ENCODE measurements around the gene ETF1.

ETF1 gene

GRCh38 chr5:138580001-138580400 lies 37.0 kb upstream of the ETF1 start:
- TF ChIP-seq CTCF (IDR thresholded peaks at IDR 0.05; ENCODE audit: low read depth, low read length, missing control alignments): no peak
- H3K4me3 ChIP-seq (replicated peaks; ENCODE audit: low read depth, low read length): no peak overlapping the region
- DNase-seq (ENCODE audit: extremely low read depth, low read depth): no peak

GRCh38 chr5:138579517-138579863 lies 36.5 kb upstream of the ETF1 start:
- no peak for TF ChIP-seq CTCF (IDR thresholded peaks at IDR 0.05; ENCODE audit: low read depth, low read length, missing control alignments)
- H3K4me3 ChIP-seq (replicated peaks; ENCODE audit: low read depth, low read length): no peak overlapping the region
- no peak for DNase-seq (ENCODE audit: extremely low read depth, low read depth)

- TF ChIP-seq CTCF (IDR thresholded peaks at IDR 0.05; ENCODE audit: low read depth, low read length, missing control alignments): no peak
- no peak for DNase-seq (ENCODE audit: extremely low read depth, low read depth)
- no peak overlapping the region for H3K4me3 ChIP-seq (replicated peaks; ENCODE audit: low read depth, low read length)
Measured at GRCh38 chr5:138577452-138577851, 34.4 kb upstream of the ETF1 start.

- DNase-seq (ENCODE audit: extremely low read depth, low read depth): peak; percentile 99
- no peak for TF ChIP-seq CTCF (IDR thresholded peaks at IDR 0.05; ENCODE audit: low read depth, low read length, missing control alignments)
- peak within 1 kb of the TSS; percentile 85 for H3K4me3 ChIP-seq (replicated peaks; ENCODE audit: low read depth, low read length)
Measured at GRCh38 chr5:138575194-138576015, 32.4 kb upstream of the ETF1 start, which contains the start of gene HSPA9. Gene HSPA9, minus strand, starts transcription at chr5:138575401. Its CDS starts 83 bp downstream, at chr5:138575318.

GRCh38 chr5:138574744-138575193 lies 31.7 kb upstream of the ETF1 start:
- TF ChIP-seq CTCF (IDR thresholded peaks at IDR 0.05; ENCODE audit: low read depth, low read length, missing control alignments): no peak
- peak overlapping the region; percentile 85 for H3K4me3 ChIP-seq (replicated peaks; ENCODE audit: low read depth, low read length)
- DNase-seq (ENCODE audit: extremely low read depth, low read depth): no peak

- no peak for TF ChIP-seq CTCF (IDR thresholded peaks at IDR 0.05; ENCODE audit: low read depth, low read length, missing control alignments)
- H3K4me3 ChIP-seq (replicated peaks; ENCODE audit: low read depth, low read length): peak overlapping the region; percentile 85
- no peak for DNase-seq (ENCODE audit: extremely low read depth, low read depth)
Measured at GRCh38 chr5:138573949-138574670, 31.1 kb upstream of the ETF1 start.

Data from HFF-Myc (cell line).